SK-N-SH treated with all-trans-retinoic acid at 6 μM for 48 hours (cell line): ENCODE data around the gene HTT-AS.

Experiments
- ATAC-seq: fragments of 200-7000 bp; cut with Tn5 transposase; 3 replicates; pipeline ENCODE4 v1.9.1; 2020; ENCODE audit warnings: mild to moderate bottlenecking, moderate library complexity
- ARNTL ChIP-seq: fragments of 450-650 bp; formaldehyde crosslinking; IDR thresholded peaks from 2 replicates; pipeline ENCODE4 v1.5.0; 2020; ENCODE audit warnings: low read depth, mild to moderate bottlenecking, moderate library complexity, borderline replicate concordance
- BACH2 ChIP-seq: fragments of 250-450 bp; sonication (Bioruptor Pico); IDR thresholded peaks from 2 replicates; pipeline ENCODE4 v1.9.0; 2021; ENCODE audit warnings: mild to moderate bottlenecking, borderline replicate concordance
- CREB5 ChIP-seq: fragments of 250-450 bp; sonication (Bioruptor Pico); IDR thresholded peaks from 2 replicates; pipeline ENCODE4 v1.5.1; 2020; ENCODE audit warnings: low read depth, mild to moderate bottlenecking, moderate library complexity
- CSDC2 ChIP-seq: fragments of 250-450 bp; sonication (Bioruptor Pico); IDR thresholded peaks from 2 replicates; pipeline ENCODE4 v1.5.0; 2020; ENCODE audit warnings: mild to moderate bottlenecking, moderate library complexity
- CSRNP3 ChIP-seq: fragments of 250-450 bp; sonication (Bioruptor Pico); IDR thresholded peaks from 2 replicates; pipeline ENCODE4 v1.5.1; 2021; ENCODE audit warnings: mild to moderate bottlenecking, moderate library complexity
- ESRRG ChIP-seq: fragments of 250-450 bp; sonication (Bioruptor Pico); IDR thresholded peaks from 2 replicates; pipeline ENCODE4 v1.6.1; 2021; ENCODE audit warnings: mild to moderate bottlenecking
- GLIS3 ChIP-seq: fragments of 250-450 bp; sonication (Bioruptor Pico); IDR thresholded peaks from 2 replicates; pipeline ENCODE4 v1.5.0; 2020; ENCODE audit warnings: mild to moderate bottlenecking, moderate library complexity
- ISL1 ChIP-seq: fragments of 250-450 bp; sonication (Bioruptor Pico); IDR thresholded peaks from 2 replicates; pipeline ENCODE4 v2.1.2; 2022; ENCODE audit warnings: mild to moderate bottlenecking, moderate library complexity
- OSR1 ChIP-seq: fragments of 250-450 bp; sonication (Bioruptor Pico); IDR thresholded peaks from 2 replicates; pipeline ENCODE4 v1.8.0; 2022; ENCODE audit warnings: moderate library complexity, mild to moderate bottlenecking, inconsistent platforms
- PATZ1 ChIP-seq: fragments of 250-450 bp; sonication (Bioruptor Pico); IDR thresholded peaks from 2 replicates; pipeline ENCODE4 v1.8.0; 2020; ENCODE audit warnings: mild to moderate bottlenecking, moderate library complexity, borderline replicate concordance
- POU6F1 ChIP-seq: fragments of 250-450 bp; sonication (Bioruptor Pico); IDR thresholded peaks from 2 replicates; pipeline ENCODE4 v1.8.0; 2021; ENCODE audit warnings: low read depth, mild to moderate bottlenecking, moderate library complexity, borderline replicate concordance
- PPARA ChIP-seq: fragments of 250-450 bp; sonication (Bioruptor Pico); IDR thresholded peaks from 2 replicates; pipeline ENCODE4 v1.5.0; 2020; ENCODE audit warnings: mild to moderate bottlenecking, borderline replicate concordance
- RARB ChIP-seq: fragments of 250-450 bp; sonication (Bioruptor Pico); IDR thresholded peaks from 2 replicates; pipeline ENCODE4 v1.8.0; 2021; ENCODE audit warnings: mild to moderate bottlenecking, moderate library complexity
- SNAI2 ChIP-seq: fragments of 250-450 bp; sonication (Bioruptor Pico); IDR thresholded peaks from 2 replicates; pipeline ENCODE4 v1.5.0; 2020; ENCODE audit warnings: mild to moderate bottlenecking, moderate library complexity
- TCF4 ChIP-seq: fragments of 250-450 bp; sonication (Bioruptor Pico); IDR thresholded peaks from 2 replicates; pipeline ENCODE4 v1.8.0; 2021; ENCODE audit warnings: mild to moderate bottlenecking, moderate library complexity, borderline replicate concordance
- TOX ChIP-seq: fragments of 250-450 bp; sonication (Bioruptor Pico); IDR thresholded peaks from 2 replicates; pipeline ENCODE4 v1.8.0; 2021; ENCODE audit warnings: mild to moderate bottlenecking, moderate library complexity, borderline replicate concordance
- TSHZ2 ChIP-seq: fragments of 250-450 bp; sonication (Bioruptor Pico); IDR thresholded peaks from 2 replicates; pipeline ENCODE4 v1.5.0; 2020; ENCODE audit warnings: mild to moderate bottlenecking, moderate library complexity
- ZC3H10 ChIP-seq: fragments of 250-450 bp; sonication (Bioruptor Pico); IDR thresholded peaks from 2 replicates; pipeline ENCODE4 v1.5.1; 2021; ENCODE audit warnings: mild to moderate bottlenecking, moderate library complexity
- ZFP3 ChIP-seq: fragments of 250-450 bp; sonication (Bioruptor Pico); IDR thresholded peaks from 2 replicates; pipeline ENCODE4 v1.5.0; 2020; ENCODE audit warnings: mild to moderate bottlenecking, moderate library complexity
- ZFP30 ChIP-seq: fragments of 450-650 bp; formaldehyde crosslinking; IDR thresholded peaks from 2 replicates; pipeline ENCODE4 v1.5.0; 2022; ENCODE audit warnings: mild to moderate bottlenecking, moderate library complexity
- ZNF565 ChIP-seq: fragments of 450-650 bp; formaldehyde crosslinking; conservative IDR thresholded peaks from 2 replicates; pipeline ENCODE4 v1.5.0; 2020; ENCODE audit warnings: low read depth, mild to moderate bottlenecking, moderate library complexity
- ZNF70 ChIP-seq: fragments of 450-650 bp; formaldehyde crosslinking; IDR thresholded peaks from 2 replicates; pipeline ENCODE4 v1.5.0; 2020; ENCODE audit warnings: mild to moderate bottlenecking, moderate library complexity
- ZNF8 ChIP-seq: fragments of 450-650 bp; formaldehyde crosslinking; IDR thresholded peaks from 2 replicates; pipeline ENCODE4 v1.5.0; 2020; ENCODE audit warnings: mild to moderate bottlenecking, moderate library complexity

Gene HTT-AS

GRCh38 chr4:3042226-3042625 is 32.1 kb downstream of the HTT-AS start:
- TF ChIP-seq RARB, result no peak
- TF ChIP-seq PATZ1 (CRISPR knock-in tag), result no peak
- TF ChIP-seq BACH2 (CRISPR knock-in tag), result no peak
- no peak for TF ChIP-seq ZFP30
- TF ChIP-seq TCF4 (CRISPR knock-in tag), result no peak
- no peak for TF ChIP-seq TSHZ2 (CRISPR knock-in tag)
- TF ChIP-seq ZNF8 (CRISPR knock-in tag), result no peak
- TF ChIP-seq CSRNP3 (CRISPR knock-in tag), result no peak
- no peak for TF ChIP-seq ZNF565
- no peak for TF ChIP-seq ESRRG
- no peak for TF ChIP-seq ZC3H10 (CRISPR knock-in tag)
- TF ChIP-seq OSR1 (CRISPR knock-in tag), result no peak
- TF ChIP-seq GLIS3 (CRISPR knock-in tag), result no peak
- no peak for TF ChIP-seq PPARA (CRISPR knock-in tag)
- TF ChIP-seq ZNF70 (CRISPR knock-in tag), result no peak
- TF ChIP-seq POU6F1 (CRISPR knock-in tag), result no peak
- TF ChIP-seq CSDC2 (CRISPR knock-in tag), result no peak
- TF ChIP-seq ARNTL (CRISPR knock-in tag), result no peak
- TF ChIP-seq ISL1, result no peak
- ATAC-seq, result no peak

- no peak for TF ChIP-seq GLIS3 (CRISPR knock-in tag)
- no peak for TF ChIP-seq ISL1
- TF ChIP-seq CSRNP3 (CRISPR knock-in tag), result no peak
- no peak for TF ChIP-seq ZFP30
- no peak for TF ChIP-seq CREB5 (CRISPR knock-in tag)
- no peak for TF ChIP-seq ZNF8 (CRISPR knock-in tag)
- TF ChIP-seq SNAI2 (CRISPR knock-in tag), result no peak
- no peak for TF ChIP-seq ZFP3
- TF ChIP-seq BACH2 (CRISPR knock-in tag), result no peak
- TF ChIP-seq TCF4 (CRISPR knock-in tag), result no peak
- no peak for TF ChIP-seq PPARA (CRISPR knock-in tag)
- TF ChIP-seq ZNF70 (CRISPR knock-in tag), result no peak
- no peak for TF ChIP-seq TOX (CRISPR knock-in tag)
- TF ChIP-seq ESRRG, result no peak
- no peak for TF ChIP-seq RARB
- TF ChIP-seq CSDC2 (CRISPR knock-in tag), result no peak
- ATAC-seq, result no peak; the same call in 2 of the 3 replicates
Observed at GRCh38 chr4:3041192-3042142, 32.9 kb downstream of the HTT-AS start.
